A549 treated with AZD9567 at 1 μM for 4 hours (cell line): Measurements from ENCODE around the gene FAM76A. TPM values are rescaled to one million over a fixed set of nuclear protein-coding genes. Genes with fewer than 3 reads are reported as not detected.

Experiments
- total RNA-seq: library from RNA; stranded (reverse); fragments of 200-300 nt; extraction: Qiagen RNA extraction; gene quantifications from 5 replicates; pipeline ENCODE4 v1.2.3, GENCODE V29; 2022; ENCODE audit not compliant: insufficient read depth

FAM76A gene
- total RNA-seq, result 6.5 to 9.3 TPM (median 6.8 TPM) in 5 replicates

DNA sequence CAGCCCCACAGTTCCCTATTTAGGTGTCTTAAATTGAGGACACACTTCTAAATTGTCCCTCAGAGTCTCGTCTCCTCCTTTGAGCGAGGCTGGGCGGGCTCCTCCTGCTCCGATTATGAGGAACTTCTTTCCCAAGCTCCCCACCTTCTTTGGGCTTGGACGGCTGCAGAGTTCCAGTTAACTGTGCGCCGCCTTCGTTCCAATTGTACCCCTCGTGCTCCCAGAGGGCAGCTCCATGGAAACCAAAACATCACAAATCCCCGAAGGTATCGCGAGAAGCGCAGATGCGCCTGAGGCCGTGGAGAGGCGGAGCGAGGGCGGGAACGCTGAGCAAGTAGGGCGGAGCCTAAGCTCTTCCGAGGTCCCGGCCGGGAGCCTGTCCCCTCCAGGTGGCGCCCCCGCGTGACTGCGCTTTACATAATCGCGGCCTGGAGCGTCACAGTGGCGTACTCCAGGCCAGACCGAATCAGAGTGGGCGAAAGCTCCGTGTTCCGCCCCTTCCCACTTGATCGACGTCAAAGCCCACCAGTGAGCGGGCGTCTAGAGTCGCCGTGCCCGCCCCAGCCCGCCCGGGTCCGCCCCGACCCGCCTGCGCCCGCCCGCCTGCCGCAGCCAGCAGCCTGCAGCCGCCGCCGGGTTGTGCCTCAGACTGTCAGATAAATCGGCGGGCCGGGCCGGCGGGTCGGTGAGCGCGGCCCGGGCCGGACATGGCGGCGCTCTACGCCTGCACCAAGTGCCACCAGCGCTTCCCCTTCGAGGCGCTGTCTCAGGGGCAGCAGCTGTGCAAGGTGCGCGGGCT, at the start of gene FAM76A:
TSS of gene FAM76A (plus strand) at position 588 of the 799 bp plus-strand sequence. CDS start at position 708, 120 bp downstream.

GRCh38 chr1:27772932-27773825, 47.4 kb downstream of the FAM76A start, which contains the start of gene STX12:
STX12 (plus strand) TSS chr1:27773219; CDS start chr1:27773308, 89 bp downstream.

Other genes with a start within 250 kb of the FAM76A start
- gene WASF2, start 235.8 kb upstream of the FAM76A start, total RNA-seq, result 45.2 to 53.4 TPM (median 50.5 TPM) in 5 replicates
- gene AHDC1, start 121.8 kb upstream of the FAM76A start, total RNA-seq, result 13.8 to 24.9 TPM (median 23.5 TPM) in 5 replicates
- 0.05 to 0.07 TPM (median 0.06 TPM) in 3 of 5 replicates, not detected in the others for gene FGR, start 90.8 kb upstream of the FAM76A start, total RNA-seq
- gene IFI6, start 53.8 kb upstream of the FAM76A start, total RNA-seq, result 10.6 to 14.8 TPM (median 11.7 TPM) in 5 replicates
- gene STX12, start 47.3 kb downstream of the FAM76A start, total RNA-seq, result 9.2 to 15.8 TPM (median 10.2 TPM) in 5 replicates
- 34.6 to 45.3 TPM (median 36.8 TPM) in 5 replicates for gene PPP1R8, start 104.8 kb downstream of the FAM76A start, total RNA-seq
- gene THEMIS2, start 146.6 kb downstream of the FAM76A start, total RNA-seq, result 0.55 to 1.2 TPM (median 1.0 TPM) in 4 of 5 replicates, not detected in the other
- 36.0 to 52.5 TPM (median 39.4 TPM) in 5 replicates for gene RPA2, start 188.6 kb downstream of the FAM76A start, total RNA-seq
- 1.0 to 1.4 TPM (median 1.3 TPM) in 4 of 5 replicates, not detected in the other for gene SMPDL3B, start 209.0 kb downstream of the FAM76A start, total RNA-seq
- gene XKR8, start 234.0 kb downstream of the FAM76A start, total RNA-seq, result 3.1 to 5.7 TPM (median 4.3 TPM) in 5 replicates